Head of caudate nucleus (tissue), 42 donors: Measurements from ENCODE around the gene C4orf50.

ENCODE experiments used
- DNase-seq, 42 donors: peaks; one replicate each; pipeline versions ENCODE4 v3.0.0 to v3.0.0-alpha.2; 2020 to 2021; ENCODE audit warnings: mixed read lengths in 7 of 42
- intact Hi-C: fragments of 100-400 bp; cut with DNase I; formaldehyde crosslinking; loops from one replicate; pipeline ENCODE4 v1.15.0; 2022

The C4orf50 gene

DNA sequence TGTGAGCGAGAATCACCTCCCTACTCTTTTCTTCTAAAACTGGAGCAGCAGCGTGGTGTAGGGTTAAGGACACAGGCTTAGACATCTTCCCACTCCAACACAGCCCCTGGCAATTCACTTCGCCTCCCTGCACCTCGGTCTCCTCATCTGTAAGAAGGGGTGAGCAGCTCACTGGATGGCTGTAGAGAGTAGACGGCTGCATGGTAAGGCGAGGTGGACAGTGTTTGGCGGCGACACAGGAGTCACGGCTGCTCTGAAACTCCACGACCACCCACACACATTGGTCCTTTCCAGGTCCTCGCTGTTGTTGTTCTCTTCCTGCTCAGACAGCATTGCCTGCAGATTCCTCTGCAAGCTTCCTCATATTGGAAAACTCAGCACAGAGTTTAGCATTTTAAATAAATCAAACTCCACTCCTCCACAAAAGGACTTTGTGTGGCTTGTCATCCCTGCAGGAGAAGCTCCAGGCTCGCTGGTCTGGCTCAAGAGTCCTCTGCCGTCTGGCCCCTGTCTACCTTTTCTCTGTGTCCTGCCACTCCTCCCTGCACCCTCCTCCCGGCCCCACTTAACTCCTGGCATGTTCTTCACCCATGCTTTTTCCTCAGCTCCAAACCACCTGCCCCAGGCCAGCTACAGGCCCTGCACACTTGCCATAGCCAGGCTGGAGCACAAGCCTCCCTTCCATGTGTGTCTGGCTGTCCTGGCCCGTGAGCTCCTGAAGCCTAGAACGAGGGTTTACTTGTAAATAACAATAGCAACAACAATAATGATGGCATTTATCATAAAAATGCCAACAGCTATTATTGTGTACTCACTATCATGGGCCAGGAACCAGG, 84.0 kb downstream of the C4orf50 start:
- intact Hi-C loops: no loop called here
- DNase-seq: peak in 2 of 42 donors; percentile 21 to 32

DNA sequence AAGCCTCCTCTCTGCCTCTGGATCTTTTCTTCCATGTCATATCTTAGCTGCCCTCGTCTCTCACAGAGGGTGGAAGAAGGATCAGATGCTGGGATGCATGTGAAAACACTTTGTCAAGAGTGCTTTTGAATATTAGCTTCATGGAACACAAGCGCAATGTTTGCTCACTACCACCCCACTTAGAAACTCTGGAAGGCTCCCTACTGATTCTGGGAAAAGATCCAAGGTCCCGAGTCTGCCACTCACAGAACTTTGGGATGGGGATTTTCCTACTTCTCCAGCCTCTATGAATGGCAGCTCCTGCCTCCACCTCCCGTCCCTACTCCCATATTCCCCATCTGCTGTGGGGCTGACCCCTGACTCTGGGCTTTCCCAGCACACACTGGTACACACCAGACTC, 85.1 kb downstream of the C4orf50 start:
- DNase-seq: peak in 7 of 42 donors; percentile 27 to 56 (median 38)
- intact Hi-C loops: no loop called here

DNA sequence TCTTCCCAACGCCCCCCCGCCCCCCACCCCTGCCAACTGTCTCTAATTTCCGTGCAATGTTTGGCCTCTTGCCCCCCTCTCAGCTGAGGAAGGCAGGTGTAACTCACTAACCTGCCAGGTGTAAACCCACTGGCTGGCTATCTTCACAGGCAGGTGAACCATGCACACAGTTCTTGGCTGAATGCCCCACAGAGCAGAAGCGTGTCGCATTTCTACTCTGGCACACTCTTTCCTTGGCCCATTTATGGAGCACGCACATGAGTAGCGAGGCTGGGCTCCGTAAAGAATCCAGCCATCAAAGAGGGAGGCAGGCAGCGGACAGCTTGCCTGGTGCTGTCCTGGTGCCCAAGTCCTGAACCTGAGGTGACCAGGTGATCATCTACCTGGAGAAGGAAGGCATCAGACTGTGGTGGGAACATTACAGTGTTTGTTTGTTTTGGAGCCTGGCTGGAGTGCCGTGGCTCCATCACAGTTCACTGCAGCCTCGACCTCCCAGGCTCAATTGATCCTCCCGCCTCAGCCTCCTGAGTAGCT, 86.1 kb downstream of the C4orf50 start:
- peak in 2 of 42 donors; percentile 23 to 24 for DNase-seq
- intact Hi-C loops: no loop called here

DNA sequence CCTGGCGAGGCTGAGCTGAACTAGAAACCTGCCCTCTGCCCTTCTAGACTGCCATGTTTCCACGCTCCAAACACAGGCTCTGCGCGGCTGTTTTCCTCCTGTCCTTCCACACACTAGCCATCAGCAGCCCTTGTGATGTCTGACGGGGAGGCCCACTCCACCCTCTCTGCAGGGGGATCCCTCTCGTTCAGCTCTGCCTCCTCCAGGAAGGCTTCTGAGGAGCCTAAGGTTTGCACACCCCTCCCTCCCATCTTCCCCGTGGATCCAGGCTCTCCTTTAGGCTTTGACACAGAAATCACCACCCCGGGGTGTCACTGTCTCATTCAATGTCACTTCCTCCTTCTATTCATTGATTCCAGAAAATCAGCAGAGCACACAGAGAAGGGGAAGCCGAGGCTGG, 86.7 kb downstream of the C4orf50 start:
- intact Hi-C loops: no loop called here
- DNase-seq: peak in 2 of 42 donors; percentile 16 to 36

DNA sequence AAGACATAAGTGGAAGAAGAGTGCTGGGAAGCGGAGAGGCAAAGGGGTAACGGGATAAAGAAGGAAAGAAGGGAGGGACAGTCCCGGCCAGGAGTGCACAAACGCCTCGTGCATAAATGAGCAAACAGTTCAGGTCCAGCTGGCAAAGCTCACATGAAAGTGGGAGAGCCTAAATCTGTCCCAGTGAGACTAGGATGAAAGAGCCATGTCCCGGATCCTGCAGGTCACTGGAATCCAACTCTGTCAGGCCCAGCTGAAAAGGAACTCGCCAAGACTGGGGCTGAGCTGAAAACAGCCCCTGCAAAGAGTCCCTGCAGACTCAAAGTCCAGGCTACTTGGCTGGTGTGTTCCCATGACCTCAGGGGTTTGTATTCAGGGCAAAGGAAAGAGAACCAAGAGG, 87.4 kb downstream of the C4orf50 start:
- intact Hi-C loops: no loop called here
- peak in 2 of 42 donors; percentile 15 to 32 for DNase-seq

GRCh38 chr4:5930456-5930855, 87.8 kb downstream of the C4orf50 start:
- peak in 33 of 42 donors; percentile 13 to 75 (median 47) for DNase-seq
- intact Hi-C loops: no loop called here

- no peak for DNase-seq
- intact Hi-C loops: no loop called here
Measured at GRCh38 chr4:5928844-5929420, 89.3 kb downstream of the C4orf50 start.

GRCh38 chr4:5928274-5928673, 90.0 kb downstream of the C4orf50 start:
- peak in 1 of 42 donors; percentile 13 for DNase-seq
- intact Hi-C loops: no loop called here

GRCh38 chr4:5927747-5928146, 90.5 kb downstream of the C4orf50 start:
- DNase-seq: no peak

DNA sequence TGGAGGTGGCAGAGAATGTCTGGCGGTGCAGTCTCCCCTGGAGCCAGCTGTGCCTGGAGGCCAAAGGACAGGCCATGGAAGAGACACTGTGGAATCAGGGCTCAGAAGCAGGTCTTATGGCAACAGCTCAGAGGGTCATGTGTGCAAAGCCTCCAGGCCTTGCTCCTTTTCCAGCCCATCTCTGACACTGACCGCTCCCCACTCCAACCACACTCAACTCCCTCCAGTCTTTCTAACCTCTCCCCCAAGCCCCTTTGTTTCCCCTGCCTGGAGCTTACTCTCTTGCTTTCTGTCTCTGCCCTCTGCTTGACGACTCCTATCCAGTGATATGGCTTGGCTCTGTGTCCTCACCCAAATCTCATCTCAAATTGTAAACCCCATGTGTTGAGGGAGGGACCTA, 91.1 kb downstream of the C4orf50 start:
- DNase-seq: no peak
- intact Hi-C loops: no loop called here

More at GRCh38 chr4:5927747-5928146, 90.5 kb downstream of the C4orf50 start:
- intact Hi-C loops: no loop called here

GRCh38 chr4:5926598-5926997, 91.6 kb downstream of the C4orf50 start:
- no peak for DNase-seq
- intact Hi-C loops: no loop called here

DNA sequence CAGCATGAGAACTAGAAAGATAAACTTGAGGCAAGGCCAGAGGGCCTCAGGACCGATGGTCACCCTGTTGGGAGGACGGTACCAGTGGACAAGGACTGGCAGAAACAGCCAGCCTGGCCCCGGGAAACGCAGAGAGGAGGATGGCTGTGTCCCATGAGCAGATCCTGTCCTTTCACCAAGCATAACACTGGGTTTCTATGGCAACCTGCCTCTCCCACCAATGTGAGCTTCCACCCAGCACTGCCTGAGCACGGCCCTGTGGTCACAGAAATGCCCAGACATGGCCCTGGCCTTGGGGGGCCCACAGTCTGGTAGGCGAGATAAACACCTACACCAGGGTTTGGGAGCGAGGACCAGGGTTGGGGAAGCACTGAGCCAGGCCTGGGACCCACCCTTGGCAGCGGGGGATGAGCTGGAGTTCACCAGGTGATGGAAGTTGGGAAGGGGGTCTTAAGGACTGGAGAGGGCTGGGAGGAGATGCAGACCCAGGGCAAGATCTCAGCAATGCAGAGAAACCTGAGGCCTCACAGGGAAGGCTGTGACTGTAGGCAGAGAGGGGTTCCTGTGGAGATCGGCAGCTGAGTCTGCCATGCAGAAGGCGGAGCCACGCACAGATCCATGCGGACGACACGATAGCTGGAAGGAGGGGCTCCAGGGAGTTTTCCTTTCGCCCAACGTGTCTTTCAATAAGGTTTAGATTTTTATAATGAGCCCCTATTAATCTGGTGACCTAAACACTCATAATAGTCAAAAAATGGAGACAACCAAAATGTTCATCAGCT, 92.6 kb downstream of the C4orf50 start:
- DNase-seq: no peak
- intact Hi-C loops: no loop called here

GRCh38 chr4:5924461-5925125, 93.6 kb downstream of the C4orf50 start:
- peak in 2 of 42 donors; percentile 9 to 13 for DNase-seq
- intact Hi-C loops: no loop called here

DNA sequence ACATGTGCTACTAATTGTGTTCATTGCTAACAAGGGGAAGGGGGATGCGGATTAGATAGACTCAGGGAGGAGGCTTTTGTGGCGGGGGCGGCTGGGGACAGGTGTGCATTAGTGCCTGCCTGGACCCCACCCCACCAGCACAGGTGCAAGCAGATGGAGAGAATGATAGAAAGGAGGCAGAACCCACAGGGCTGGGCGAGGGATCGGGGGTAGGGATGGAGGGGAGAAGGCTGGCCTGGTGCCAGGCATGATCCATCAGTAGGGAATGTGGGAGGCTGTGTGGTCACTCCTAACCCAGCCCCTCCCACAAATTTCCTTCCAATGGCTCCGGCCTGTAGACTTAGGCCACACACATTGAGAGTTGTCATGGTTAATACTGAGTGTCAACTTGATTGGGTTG, 94.9 kb downstream of the C4orf50 start:
- intact Hi-C loops: no loop called here
- no peak for DNase-seq

- no peak for DNase-seq
- intact Hi-C loops: no loop called here
Measured at GRCh38 chr4:5922556-5922955, 95.7 kb downstream of the C4orf50 start.

DNA sequence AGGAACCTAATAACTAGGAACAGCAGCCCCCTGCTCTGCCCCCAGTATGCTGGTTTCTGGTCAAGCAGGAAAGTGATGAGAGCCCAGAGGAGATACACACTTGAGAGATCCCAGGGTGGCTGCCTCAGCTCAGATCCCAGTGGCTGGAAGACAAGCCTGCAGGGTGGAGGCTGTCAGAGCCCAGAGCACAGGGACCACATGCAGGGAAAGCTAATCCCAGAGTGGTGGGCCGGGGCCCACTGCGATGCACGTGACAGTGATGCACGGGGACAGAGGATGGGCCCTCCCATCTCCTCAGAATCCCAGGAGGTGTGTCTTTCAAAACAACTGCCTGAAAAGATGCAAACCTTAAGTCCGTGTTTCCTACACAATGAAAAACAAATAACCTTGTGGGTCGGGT, 96.2 kb downstream of the C4orf50 start:
- intact Hi-C loops: no loop called here
- DNase-seq: no peak

GRCh38 chr4:5921101-5921980, 96.9 kb downstream of the C4orf50 start:
- DNase-seq: peak in 38 of 42 donors; percentile 7 to 89 (median 56)
- intact Hi-C loops: no loop called here

- no peak for DNase-seq
- intact Hi-C loops: no loop called here
Measured at GRCh38 chr4:5919571-5919970, 98.7 kb downstream of the C4orf50 start.
